ENCODE data around the gene ATF1.

Gene ATF1

GRCh38 chr12:50763639-50764285 lies at the start of gene ATF1:
TSS of gene ATF1 (plus strand) at chr12:50764101. CDS start at chr12:50780146, 16,045 bp downstream.
- peak within 1 kb of the TSS; percentile 85 for H3K4me3 ChIP-seq (ENCODE audit: low read depth, low read length)
- DNase-seq (ENCODE audit: low read depth) = peak; percentile 76
- TF ChIP-seq CTCF (IDR thresholded peaks at IDR 0.05; ENCODE audit: low read depth, low read length, missing control alignments) = no peak

GRCh38 chr12:50715174-50715573 lies 48.7 kb upstream of the ATF1 start:
- H3K4me3 ChIP-seq (ENCODE audit: low read depth, low read length) = no peak overlapping the region
- TF ChIP-seq CTCF (IDR thresholded peaks at IDR 0.05; ENCODE audit: low read depth, low read length, missing control alignments) = no peak
- DNase-seq (ENCODE audit: low read depth) = no peak

- H3K4me3 ChIP-seq (ENCODE audit: low read depth, low read length) = no peak overlapping the region
- no peak for TF ChIP-seq CTCF (IDR thresholded peaks at IDR 0.05; ENCODE audit: low read depth, low read length, missing control alignments)
- no peak for DNase-seq (ENCODE audit: low read depth)
Observed at GRCh38 chr12:50718760-50719159, 45.1 kb upstream of the ATF1 start.

GRCh38 chr12:50720085-50720484 lies 43.8 kb upstream of the ATF1 start:
- H3K4me3 ChIP-seq (ENCODE audit: low read depth, low read length) = no peak overlapping the region
- no peak for DNase-seq (ENCODE audit: low read depth)
- TF ChIP-seq CTCF (IDR thresholded peaks at IDR 0.05; ENCODE audit: low read depth, low read length, missing control alignments) = no peak

- DNase-seq (ENCODE audit: low read depth) = no peak
- no peak for TF ChIP-seq CTCF (IDR thresholded peaks at IDR 0.05; ENCODE audit: low read depth, low read length, missing control alignments)
- no peak overlapping the region for H3K4me3 ChIP-seq (ENCODE audit: low read depth, low read length)
Observed at GRCh38 chr12:50720501-50720900, 43.4 kb upstream of the ATF1 start.

GRCh38 chr12:50723865-50724264 lies 40.0 kb upstream of the ATF1 start:
- TF ChIP-seq CTCF (IDR thresholded peaks at IDR 0.05; ENCODE audit: low read depth, low read length, missing control alignments) = no peak
- DNase-seq (ENCODE audit: low read depth) = no peak
- no peak overlapping the region for H3K4me3 ChIP-seq (ENCODE audit: low read depth, low read length)
